Mammary epithelial cell (primary cell): ENCODE data around the gene CSF2RB.

Experiments used
- EZH2 ChIP-seq: IDR thresholded peaks from 2 replicates; pipeline ENCODE4 v1.6.1; 2012; ENCODE audit warnings: low read length, inconsistent platforms, borderline replicate concordance
- TF ChIP-seq, protein P1 (sequence below), 2 donors: IDR thresholded peaks in 1 of 2; conservative IDR thresholded peaks in 1 of 2; 2 replicates each; pipeline ENCODE4 v1.5.1; 2011 to 2012; ENCODE audit warnings: inconsistent platforms in 2 of 2, low read length in 2 of 2, mild to moderate bottlenecking in 2 of 2, control low read depth in 1 of 2, low read depth in 1 of 2; ENCODE audit not compliant: insufficient read depth in 1 of 2; ENCODE audit errors: extremely low read depth in 1 of 2

DNA sequence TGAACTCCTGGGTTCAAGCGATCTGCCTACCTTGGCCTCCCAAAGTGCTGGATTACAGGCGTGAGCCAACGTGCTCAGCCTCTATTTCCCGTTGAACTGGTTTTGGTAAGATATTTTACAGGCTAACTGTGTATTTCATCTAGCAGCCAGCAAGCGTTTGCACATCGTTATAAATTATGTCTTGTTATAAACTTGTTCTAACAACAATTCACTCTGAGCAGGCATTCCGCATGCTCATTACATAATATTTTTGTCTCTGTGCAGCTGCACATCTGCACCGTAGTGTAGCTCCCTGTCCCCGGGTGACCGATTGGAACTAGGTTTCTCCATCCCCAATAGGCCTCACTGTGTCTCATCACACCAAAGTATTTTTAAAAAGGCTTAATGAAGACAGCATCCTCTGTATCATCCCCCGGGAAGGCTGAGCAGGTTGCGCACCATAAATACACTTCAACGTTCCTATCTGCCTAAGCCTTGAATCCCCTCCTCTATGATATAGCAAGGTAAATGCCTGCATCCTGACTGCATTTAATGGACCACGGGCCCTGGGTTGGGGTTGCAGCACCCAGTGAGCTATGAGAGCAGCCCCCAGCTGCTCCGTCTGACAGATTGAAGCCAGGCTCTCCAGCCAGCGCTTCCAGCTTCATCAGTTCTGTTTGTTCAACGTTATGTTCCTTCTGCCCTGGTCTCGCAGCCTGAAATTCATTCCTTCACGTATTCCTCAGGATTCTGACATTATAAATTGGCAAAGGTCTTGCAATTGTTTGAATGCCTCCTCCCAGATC, 58.1 kb downstream of the CSF2RB start:
- TF ChIP-seq, protein P1, sequence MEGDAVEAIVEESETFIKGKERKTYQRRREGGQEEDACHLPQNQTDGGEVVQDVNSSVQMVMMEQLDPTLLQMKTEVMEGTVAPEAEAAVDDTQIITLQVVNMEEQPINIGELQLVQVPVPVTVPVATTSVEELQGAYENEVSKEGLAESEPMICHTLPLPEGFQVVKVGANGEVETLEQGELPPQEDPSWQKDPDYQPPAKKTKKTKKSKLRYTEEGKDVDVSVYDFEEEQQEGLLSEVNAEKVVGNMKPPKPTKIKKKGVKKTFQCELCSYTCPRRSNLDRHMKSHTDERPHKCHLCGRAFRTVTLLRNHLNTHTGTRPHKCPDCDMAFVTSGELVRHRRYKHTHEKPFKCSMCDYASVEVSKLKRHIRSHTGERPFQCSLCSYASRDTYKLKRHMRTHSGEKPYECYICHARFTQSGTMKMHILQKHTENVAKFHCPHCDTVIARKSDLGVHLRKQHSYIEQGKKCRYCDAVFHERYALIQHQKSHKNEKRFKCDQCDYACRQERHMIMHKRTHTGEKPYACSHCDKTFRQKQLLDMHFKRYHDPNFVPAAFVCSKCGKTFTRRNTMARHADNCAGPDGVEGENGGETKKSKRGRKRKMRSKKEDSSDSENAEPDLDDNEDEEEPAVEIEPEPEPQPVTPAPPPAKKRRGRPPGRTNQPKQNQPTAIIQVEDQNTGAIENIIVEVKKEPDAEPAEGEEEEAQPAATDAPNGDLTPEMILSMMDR (conservative IDR thresholded peaks at IDR 0.05 in 1 of 2, IDR thresholded peaks at IDR 0.05 in 1 of 2; ENCODE audit: extremely low read depth in 1 of 2, insufficient read depth in 1 of 2, low read depth in 1 of 2, low read length in 2 of 2): no peak
- no peak for TF ChIP-seq EZH2
